ENCODE data around the gene ADARB1.

DNA sequence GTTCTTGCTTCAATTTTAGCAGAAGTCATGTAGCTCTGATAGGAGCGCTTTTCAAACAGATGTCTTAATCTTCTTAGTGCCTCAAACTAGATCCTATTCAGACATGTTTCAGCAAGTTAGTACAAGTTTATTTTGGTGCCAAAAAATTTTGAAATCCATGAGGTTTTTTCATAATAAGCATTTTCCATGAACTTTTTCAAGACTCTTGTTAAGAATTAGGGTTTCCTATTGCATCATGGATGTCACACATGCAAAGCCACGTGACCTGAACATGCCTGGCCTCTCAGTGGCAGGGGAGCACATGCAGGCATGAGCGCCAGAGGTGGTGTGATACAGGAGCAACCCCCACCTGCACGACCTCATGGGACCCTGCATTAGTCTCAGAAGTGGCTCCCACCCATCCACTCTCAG is 145.7 kb downstream of the ADARB1 start:
- TF ChIP-seq EZH2 (IDR thresholded peaks at IDR 0.05; ENCODE audit: low read depth): no peak
- TF ChIP-seq, protein P1, sequence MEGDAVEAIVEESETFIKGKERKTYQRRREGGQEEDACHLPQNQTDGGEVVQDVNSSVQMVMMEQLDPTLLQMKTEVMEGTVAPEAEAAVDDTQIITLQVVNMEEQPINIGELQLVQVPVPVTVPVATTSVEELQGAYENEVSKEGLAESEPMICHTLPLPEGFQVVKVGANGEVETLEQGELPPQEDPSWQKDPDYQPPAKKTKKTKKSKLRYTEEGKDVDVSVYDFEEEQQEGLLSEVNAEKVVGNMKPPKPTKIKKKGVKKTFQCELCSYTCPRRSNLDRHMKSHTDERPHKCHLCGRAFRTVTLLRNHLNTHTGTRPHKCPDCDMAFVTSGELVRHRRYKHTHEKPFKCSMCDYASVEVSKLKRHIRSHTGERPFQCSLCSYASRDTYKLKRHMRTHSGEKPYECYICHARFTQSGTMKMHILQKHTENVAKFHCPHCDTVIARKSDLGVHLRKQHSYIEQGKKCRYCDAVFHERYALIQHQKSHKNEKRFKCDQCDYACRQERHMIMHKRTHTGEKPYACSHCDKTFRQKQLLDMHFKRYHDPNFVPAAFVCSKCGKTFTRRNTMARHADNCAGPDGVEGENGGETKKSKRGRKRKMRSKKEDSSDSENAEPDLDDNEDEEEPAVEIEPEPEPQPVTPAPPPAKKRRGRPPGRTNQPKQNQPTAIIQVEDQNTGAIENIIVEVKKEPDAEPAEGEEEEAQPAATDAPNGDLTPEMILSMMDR (conservative IDR thresholded peaks at IDR 0.05): no peak
